PC-3 (cell line): ENCODE measurements around the gene CHST8. TPM values are rescaled to one million over a fixed set of nuclear protein-coding genes. Genes with fewer than 3 reads are reported as not detected.

Source experiments
- ATAC-seq: fragments of 200-7000 bp; cut with Tn5 transposase; 2 replicates; pipeline ENCODE4 v1.9.1; 2020; ENCODE audit warnings: mild to moderate bottlenecking, moderate library complexity
- BruUV-seq: library from RNA; stranded (reverse); fragments of 400-500 nt; replicated peaks from 2 replicates; lab custom pipeline; 2021; lab: Mats Ljungman, UMichigan
- CTCF ChIA-PET: fragments of 300-600 bp; sonication (Branson Sonifier 250); formaldehyde crosslinking; loops from one replicate; lab custom pipeline; 2022; ENCODE audit warnings: antibody characterized with exemption; lab: Charles Lee
- POLR2A ChIA-PET: fragments of 300-600 bp; sonication (Branson Sonifier 250); formaldehyde crosslinking; loops from one replicate; lab custom pipeline; 2022; ENCODE audit warnings: antibody characterized with exemption; ENCODE audit not compliant: unreplicated experiment; lab: Charles Lee
- DNase-seq: peaks from one replicate; pipeline ENCODE4 v3.0.0-alpha.2; 2015
- H2AFZ ChIP-seq: fragments of 300-600 bp; sonication (generic); 2 replicates; pipeline ENCODE4 v1.6.0; 2016; ENCODE audit warnings: antibody characterized with exemption, low read length
- H3F3A ChIP-seq: fragments of 300-600 bp; sonication (generic); one replicate; pipeline ENCODE4 v1.6.0; 2017; ENCODE audit warnings: antibody characterized with exemption, low read length, control low read depth, mild to moderate bottlenecking; ENCODE audit not compliant: unreplicated experiment
- H3K27ac ChIP-seq: fragments of 300-600 bp; sonication (generic); 2 replicates; pipeline ENCODE4 v1.5.1; 2016; ENCODE audit warnings: mild to moderate bottlenecking, low read length
- H3K27me3 ChIP-seq: fragments of 300-600 bp; sonication (generic); 2 replicates; pipeline ENCODE4 v1.6.1; 2016; ENCODE audit warnings: low read length, mixed read lengths
- H3K36me3 ChIP-seq: fragments of 300-600 bp; sonication (generic); 2 replicates; pipeline ENCODE4 v1.6.1; 2016; ENCODE audit warnings: low read depth, mixed run types, low read length, mixed read lengths
- H3K4me1 ChIP-seq: fragments of 300-600 bp; sonication (generic); 2 replicates; pipeline ENCODE4 v1.5.1; 2016; ENCODE audit warnings: low read length; ENCODE audit not compliant: insufficient read depth
- H3K4me2 ChIP-seq: fragments of 300-600 bp; sonication (generic); 2 replicates; pipeline ENCODE4 v1.6.0; 2016; ENCODE audit warnings: low read length
- H3K4me3 ChIP-seq: fragments of 300-600 bp; sonication (generic); 2 replicates; pipeline ENCODE4 v1.5.1; 2016; ENCODE audit warnings: mild to moderate bottlenecking, low read length, mixed read lengths
- H3K79me2 ChIP-seq: fragments of 300-600 bp; sonication (generic); 2 replicates; pipeline ENCODE4 v1.6.1; 2017; ENCODE audit warnings: low read length, mixed read lengths
- H3K9ac ChIP-seq: fragments of 300-600 bp; sonication (generic); 2 replicates; pipeline ENCODE4 v1.6.0; 2016; ENCODE audit warnings: mild to moderate bottlenecking, low read length
- H3K9me2 ChIP-seq: fragments of 300-600 bp; sonication (generic); replicated peaks from 2 replicates; pipeline ENCODE4 v1.6.1; 2016; ENCODE audit warnings: mixed run types, low read length, mixed read lengths
- H3K9me3 ChIP-seq: fragments of 300-600 bp; sonication (generic); 2 replicates; pipeline ENCODE4 v1.6.1; 2016; ENCODE audit warnings: low read length, mixed read lengths
- H4K20me1 ChIP-seq: fragments of 300-600 bp; sonication (generic); 2 replicates; pipeline ENCODE4 v1.6.1; 2016; ENCODE audit warnings: low read length, mixed read lengths
- EZH2 ChIP-seq: fragments of 300-600 bp; sonication (generic); IDR thresholded peaks from one replicate; pipeline ENCODE4 v1.6.1; 2017; ENCODE audit warnings: antibody characterized with exemption, mild to moderate bottlenecking, low read length; ENCODE audit not compliant: unreplicated experiment
- EZH2phosphoT487 ChIP-seq: fragments of 300-600 bp; sonication (generic); IDR thresholded peaks from 2 replicates; pipeline ENCODE4 v1.6.1; 2018; ENCODE audit warnings: mild to moderate bottlenecking, antibody characterized with exemption, low read length, borderline replicate concordance
- intact Hi-C: fragments of 100-400 bp; cut with micrococcal nuclease; formaldehyde crosslinking; loops from 2 replicates; pipeline ENCODE4 v1.9.0; 2023
- total RNA-seq: library from RNA; depleted of rRNA; stranded (reverse); fragments of >200 nt; gene quantifications from 2 replicates; pipeline ENCODE4 v1.2.3, GENCODE V29; 2014
- TF ChIP-seq, protein P1 (sequence below): fragments of 300-600 bp; sonication (generic); conservative IDR thresholded peaks from 2 replicates; pipeline ENCODE4 v1.5.1; 2017; ENCODE audit warnings: antibody characterized with exemption, low read depth, mild to moderate bottlenecking, low read length

The CHST8 gene
- total RNA-seq, 1 experiment from 2014 or later: 0.36 TPM

DNA sequence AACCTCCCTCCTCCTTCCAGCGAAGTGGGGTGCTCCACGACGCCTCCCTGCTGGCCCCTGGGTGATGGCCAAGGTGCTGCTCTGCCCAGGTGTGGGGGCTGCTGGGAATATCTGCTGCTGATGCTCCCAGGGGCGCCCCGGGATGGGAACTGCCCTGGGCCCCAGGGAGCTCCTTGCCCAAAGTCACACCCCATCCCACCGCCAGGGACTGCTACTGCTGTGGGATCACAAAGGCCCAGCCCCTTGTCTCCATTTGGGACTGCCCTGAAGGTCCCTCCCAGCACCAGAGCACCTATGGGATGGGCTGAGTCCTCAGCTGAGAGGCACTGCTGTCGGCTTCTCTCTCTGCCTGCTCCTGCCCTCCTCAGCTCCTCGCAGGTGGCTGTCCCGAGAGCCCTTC lies 19.0 kb downstream of the CHST8 start:
- no peaks in the 10 kb centered on the region for H3K9me2 ChIP-seq
- peaks cover 11% of the 10 kb centered on the region; the same call in 1 of the 2 replicates for H3K27me3 ChIP-seq
- H3F3A ChIP-seq: no peaks in the 10 kb centered on the region
- H3K4me2 ChIP-seq: no peak overlapping the region
- H3K9me3 ChIP-seq: no peaks in the 10 kb centered on the region
- DNase-seq (no peak), ATAC-seq (no peak)
- ChIA-PET POLR2A (no interaction called here), CTCF (no interaction called here)
- H3K4me1 ChIP-seq: no peaks in the 10 kb centered on the region
- BruUV-seq: no TSS peak
- TF ChIP-seq EZH2phosphoT487: no peak
- TF ChIP-seq EZH2: no peak
- TF ChIP-seq, protein P1, sequence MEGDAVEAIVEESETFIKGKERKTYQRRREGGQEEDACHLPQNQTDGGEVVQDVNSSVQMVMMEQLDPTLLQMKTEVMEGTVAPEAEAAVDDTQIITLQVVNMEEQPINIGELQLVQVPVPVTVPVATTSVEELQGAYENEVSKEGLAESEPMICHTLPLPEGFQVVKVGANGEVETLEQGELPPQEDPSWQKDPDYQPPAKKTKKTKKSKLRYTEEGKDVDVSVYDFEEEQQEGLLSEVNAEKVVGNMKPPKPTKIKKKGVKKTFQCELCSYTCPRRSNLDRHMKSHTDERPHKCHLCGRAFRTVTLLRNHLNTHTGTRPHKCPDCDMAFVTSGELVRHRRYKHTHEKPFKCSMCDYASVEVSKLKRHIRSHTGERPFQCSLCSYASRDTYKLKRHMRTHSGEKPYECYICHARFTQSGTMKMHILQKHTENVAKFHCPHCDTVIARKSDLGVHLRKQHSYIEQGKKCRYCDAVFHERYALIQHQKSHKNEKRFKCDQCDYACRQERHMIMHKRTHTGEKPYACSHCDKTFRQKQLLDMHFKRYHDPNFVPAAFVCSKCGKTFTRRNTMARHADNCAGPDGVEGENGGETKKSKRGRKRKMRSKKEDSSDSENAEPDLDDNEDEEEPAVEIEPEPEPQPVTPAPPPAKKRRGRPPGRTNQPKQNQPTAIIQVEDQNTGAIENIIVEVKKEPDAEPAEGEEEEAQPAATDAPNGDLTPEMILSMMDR: no peak
- no peaks in the 10 kb centered on the region for H4K20me1 ChIP-seq
- H3K27ac ChIP-seq: no peak overlapping the region
- H3K9ac ChIP-seq: no peak overlapping the region
- no peaks in the 10 kb centered on the region for H3K36me3 ChIP-seq
- no peak overlapping the region for H2AFZ ChIP-seq
- no peaks in the 10 kb centered on the region for H3K79me2 ChIP-seq
- H3K4me3 ChIP-seq: no peak overlapping the region
- intact Hi-C loops: no loop called here

DNA sequence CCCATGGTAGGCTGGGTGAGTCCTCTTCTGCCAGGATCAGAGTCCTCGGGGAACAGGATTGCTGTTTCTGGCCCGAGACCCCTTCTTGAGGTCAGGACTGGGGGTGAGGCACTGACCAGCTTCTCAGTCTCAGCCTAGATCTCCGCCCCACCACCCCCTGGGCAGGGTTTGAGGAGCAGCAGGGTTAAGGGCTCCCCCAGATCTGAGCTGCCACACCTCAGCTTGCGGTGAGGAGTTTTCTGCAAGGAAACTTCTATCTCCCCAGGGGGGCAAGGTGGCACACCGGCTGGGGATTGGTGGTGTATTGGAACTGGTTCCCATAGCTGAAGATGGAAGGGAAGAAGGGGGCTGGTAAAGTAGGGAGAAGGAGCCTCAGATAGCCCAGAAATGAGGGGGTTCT lies 19.5 kb downstream of the CHST8 start:
- ChIA-PET CTCF (no interaction called here), POLR2A (no interaction called here)
- no peaks in the 10 kb centered on the region for H3K9me2 ChIP-seq
- peaks cover 11% of the 10 kb centered on the region; the same call in 1 of the 2 replicates for H3K27me3 ChIP-seq
- DNase-seq: no peak
- H3K27ac ChIP-seq: no peak overlapping the region
- H3K79me2 ChIP-seq: no peaks in the 10 kb centered on the region
- H3K9me3 ChIP-seq: no peaks in the 10 kb centered on the region
- H3K9ac ChIP-seq: no peak overlapping the region
- no peaks in the 10 kb centered on the region for H3K36me3 ChIP-seq
- no TSS peak for BruUV-seq
- H3K4me3 ChIP-seq: no peak overlapping the region
- H3F3A ChIP-seq: no peaks in the 10 kb centered on the region
- no peaks in the 10 kb centered on the region for H3K4me1 ChIP-seq
- intact Hi-C loops: no loop called here
- no peaks in the 10 kb centered on the region for H4K20me1 ChIP-seq
- H2AFZ ChIP-seq: no peak overlapping the region
- TF ChIP-seq, protein P1: no peak
- TF ChIP-seq EZH2phosphoT487 (no peak), EZH2 (no peak)
- no peak overlapping the region for H3K4me2 ChIP-seq
- no peak for ATAC-seq

DNA sequence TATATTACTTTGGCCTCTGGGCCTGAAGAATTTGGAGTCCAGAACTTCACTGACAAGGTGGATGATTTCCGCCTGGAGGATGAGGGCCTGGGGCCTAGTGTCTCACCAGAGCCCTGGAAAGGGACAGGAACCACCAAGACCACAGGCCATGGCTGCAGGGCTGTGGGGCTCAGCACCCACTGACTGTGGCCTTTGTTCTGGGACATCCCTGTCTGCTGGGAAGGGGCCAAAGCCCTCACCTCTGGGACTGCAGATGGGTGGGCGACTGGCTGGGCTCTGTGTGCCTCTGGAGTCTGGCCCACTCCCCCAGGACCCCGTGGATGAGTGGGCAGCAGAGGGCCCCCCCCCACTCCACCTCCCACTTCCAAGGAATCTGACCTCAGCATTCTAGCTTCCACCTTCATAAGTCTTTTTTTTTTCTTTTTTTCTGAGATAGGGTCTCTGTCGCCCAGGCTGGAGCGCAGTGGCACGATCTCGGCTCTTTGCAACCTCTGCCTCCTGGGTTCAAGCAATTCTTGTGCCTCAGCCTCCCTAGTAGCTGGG lies 20.3 kb downstream of the CHST8 start:
- no peak for DNase-seq
- Histone ChIP-seq H3K9me3 (no peaks in the 10 kb centered on the region), H3K79me2 (no peaks in the 10 kb centered on the region), H3K9me2 (no peaks in the 10 kb centered on the region), H3F3A (no peaks in the 10 kb centered on the region), H2AFZ (no peak overlapping the region), H4K20me1 (no peaks in the 10 kb centered on the region), H3K27ac (no peak overlapping the region), H3K36me3 (no peaks in the 10 kb centered on the region), H3K4me3 (no peak overlapping the region), H3K4me1 (no peaks in the 10 kb centered on the region), H3K4me2 (no peak overlapping the region), H3K9ac (no peak overlapping the region), H3K27me3 (peaks cover 11% of the 10 kb centered on the region; the same call in 1 of the 2 replicates)
- TF ChIP-seq EZH2phosphoT487 (no peak), EZH2 (no peak)
- TF ChIP-seq, protein P1: no peak
- no TSS peak for BruUV-seq
- no peak for ATAC-seq
- POLR2A ChIA-PET: no interaction called here
- intact Hi-C loops: no loop called here
- CTCF ChIA-PET: no interaction called here
